ENCODE data around the gene TRAPPC6A.

Gene TRAPPC6A, protein sequence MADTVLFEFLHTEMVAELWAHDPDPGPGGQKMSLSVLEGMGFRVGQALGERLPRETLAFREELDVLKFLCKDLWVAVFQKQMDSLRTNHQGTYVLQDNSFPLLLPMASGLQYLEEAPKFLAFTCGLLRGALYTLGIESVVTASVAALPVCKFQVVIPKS

GRCh38 chr19:45177817-45178261, at the start of gene TRAPPC6A:
TRAPPC6A (minus strand) TSS chr19:45178237; CDS start chr19:45178218, 19 bp downstream.
- DNase-seq: no peak

DNA sequence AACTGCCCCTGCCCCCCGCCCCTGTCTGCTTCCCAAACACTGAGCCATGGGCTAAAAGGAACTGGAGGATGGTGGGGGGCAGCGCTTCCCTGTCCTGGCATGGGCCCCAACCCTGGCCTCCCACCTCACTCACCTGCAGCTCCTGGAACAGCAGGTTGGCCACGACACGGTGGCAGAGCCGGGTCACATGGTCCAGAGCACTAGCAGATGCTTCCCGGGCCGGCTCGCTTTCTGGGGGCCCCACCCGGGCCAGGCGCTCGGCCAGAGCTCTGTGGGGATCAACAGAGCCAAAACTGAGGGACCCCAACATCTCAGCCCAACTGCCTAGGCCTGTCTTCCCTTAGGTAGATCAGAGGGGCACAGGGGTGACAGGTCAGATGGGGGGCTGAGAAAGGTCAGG, 46.6 kb upstream of the TRAPPC6A start:
- DNase-seq: no peak

GRCh38 chr19:45223879-45224278, 45.8 kb upstream of the TRAPPC6A start:
- no peak for DNase-seq

GRCh38 chr19:45222724-45223123, 44.7 kb upstream of the TRAPPC6A start:
- DNase-seq: no peak

GRCh38 chr19:45218911-45219743, 41.1 kb upstream of the TRAPPC6A start:
- DNase-seq: no peak

GRCh38 chr19:45218426-45218825, 40.4 kb upstream of the TRAPPC6A start:
- no peak for DNase-seq

GRCh38 chr19:45217957-45218334, 39.9 kb upstream of the TRAPPC6A start:
- no peak for DNase-seq

GRCh38 chr19:45217193-45217956, 39.3 kb upstream of the TRAPPC6A start:
- no peak for DNase-seq

DNA sequence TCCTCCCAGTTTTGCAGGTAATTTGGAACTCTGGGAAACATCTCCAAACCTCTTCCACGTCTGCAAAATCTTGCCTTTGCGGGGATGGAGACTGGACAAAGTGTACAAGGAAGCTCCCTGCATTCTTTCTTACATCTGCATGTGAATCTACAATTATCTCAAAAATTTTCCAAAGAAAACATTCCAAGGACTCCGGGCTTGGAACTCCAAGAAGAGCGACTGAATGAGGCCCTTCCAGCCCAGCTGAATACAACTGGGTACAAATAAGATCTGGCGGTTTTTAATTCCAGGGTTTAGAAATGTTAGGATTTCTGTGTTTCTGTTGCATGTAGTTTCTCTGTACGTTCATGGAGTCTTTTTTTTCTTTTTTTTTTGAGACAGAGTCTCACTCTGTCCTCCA, 38.6 kb upstream of the TRAPPC6A start:
- DNase-seq: no peak

DNA sequence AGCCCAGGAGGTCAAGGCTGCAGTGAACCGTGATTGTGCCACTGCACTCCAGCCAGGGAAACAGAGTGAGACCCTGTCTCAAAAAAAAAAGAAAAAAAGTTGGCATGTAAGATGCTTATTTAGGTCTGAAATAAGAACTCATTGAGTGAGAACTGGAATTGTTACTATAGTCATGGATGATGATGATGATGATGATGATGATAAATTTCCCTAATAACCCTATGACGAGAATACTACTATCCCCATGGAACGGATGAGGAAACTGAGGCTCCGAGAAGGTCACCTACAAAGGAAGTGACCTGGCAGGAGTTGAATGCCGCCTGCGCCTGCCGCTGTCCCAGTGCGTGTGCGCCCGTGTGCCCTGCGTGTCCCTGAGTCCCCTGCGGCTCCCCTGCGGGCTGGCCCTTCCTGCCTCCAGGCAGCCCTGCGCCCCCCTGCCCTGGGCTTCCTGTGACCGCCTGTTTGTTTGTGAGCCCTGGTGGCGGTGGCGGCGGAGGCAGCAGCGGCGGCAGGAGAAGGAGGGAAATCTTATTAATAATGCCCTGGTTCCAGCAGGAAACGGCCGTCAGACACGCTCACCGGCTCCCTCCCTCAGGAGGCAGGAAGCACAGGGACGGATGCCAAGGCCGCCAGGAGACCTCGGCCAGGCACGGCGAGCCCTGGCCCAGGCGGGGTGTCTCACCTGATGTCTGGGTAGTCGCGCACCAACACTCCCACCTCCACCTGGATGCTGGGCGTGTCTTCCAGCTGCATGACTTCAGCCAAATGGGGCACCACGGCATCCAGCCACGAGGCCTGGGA, 37.6 kb upstream of the TRAPPC6A start:
- DNase-seq: no peak

DNA sequence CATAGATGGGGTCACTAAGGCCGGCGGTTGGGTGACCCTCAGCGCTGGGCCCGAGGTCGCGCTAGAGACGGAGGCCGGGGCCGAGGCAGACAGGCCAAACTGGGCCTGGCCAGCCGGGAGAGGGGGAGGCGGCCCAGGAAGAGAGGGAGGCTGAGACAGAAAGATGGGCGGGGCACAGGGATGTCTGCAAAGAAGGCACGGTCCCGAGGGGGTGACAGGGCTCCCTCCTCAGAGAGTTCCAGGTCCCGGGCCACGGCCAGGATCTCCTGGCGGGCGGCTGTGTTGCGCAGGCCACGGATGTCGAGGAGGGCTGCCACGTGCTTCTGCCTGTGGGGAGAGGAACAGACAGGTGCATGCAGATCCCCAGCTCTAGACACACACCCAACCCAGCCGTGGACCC, 35.0 kb upstream of the TRAPPC6A start:
- DNase-seq: no peak

GRCh38 chr19:45211751-45212381, 33.8 kb upstream of the TRAPPC6A start:
- DNase-seq: no peak

GRCh38 chr19:45206328-45206727, 28.3 kb upstream of the TRAPPC6A start:
- no peak for DNase-seq

GRCh38 chr19:45205810-45206209, 27.8 kb upstream of the TRAPPC6A start:
- no peak for DNase-seq

- no peak for DNase-seq
Measured at GRCh38 chr19:45202637-45203036, 24.6 kb upstream of the TRAPPC6A start.

DNA sequence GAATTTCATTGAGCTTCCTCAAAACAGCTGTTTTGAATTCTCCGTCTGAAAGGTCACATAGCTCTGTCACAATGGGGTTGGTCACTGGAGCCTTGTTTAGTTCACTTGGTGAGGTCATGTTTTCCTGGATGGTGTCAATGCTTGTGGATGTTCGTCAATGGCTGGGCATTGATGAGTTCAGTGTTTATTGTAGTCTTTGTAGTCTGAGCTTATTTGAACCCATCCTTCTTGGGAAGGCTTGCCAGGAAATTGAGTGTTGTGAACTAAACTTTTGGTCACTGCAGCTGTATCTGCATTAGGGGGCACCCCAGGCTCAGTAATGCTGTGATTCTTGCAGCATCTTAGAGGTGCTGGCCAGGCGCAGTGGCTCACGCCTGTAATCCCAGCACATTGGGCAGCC, 22.5 kb upstream of the TRAPPC6A start:
- DNase-seq: no peak

DNA sequence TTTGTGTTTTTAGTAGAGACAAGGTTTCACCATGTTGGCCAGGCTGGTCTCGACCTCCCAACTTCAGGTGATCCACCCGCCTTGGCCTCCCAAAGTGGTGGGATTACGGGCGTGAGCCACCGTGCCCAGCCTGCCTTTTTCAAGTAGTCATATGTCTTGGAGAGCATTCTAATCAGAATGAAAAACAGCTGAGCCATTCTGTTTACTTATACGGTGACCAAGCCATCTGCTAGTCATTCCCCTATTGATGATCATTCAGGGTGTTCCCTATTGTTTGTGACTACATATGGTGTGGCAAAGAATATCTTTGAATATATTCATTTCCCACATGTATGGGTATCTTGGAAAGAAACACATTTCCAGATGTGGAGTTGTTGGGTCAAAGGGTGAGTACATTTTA, 17.7 kb upstream of the TRAPPC6A start:
- no peak for DNase-seq

GRCh38 chr19:45191375-45191774, 13.3 kb upstream of the TRAPPC6A start:
- no peak for DNase-seq

- DNase-seq: no peak
Measured at GRCh38 chr19:45189971-45190370, 11.9 kb upstream of the TRAPPC6A start.

DNA sequence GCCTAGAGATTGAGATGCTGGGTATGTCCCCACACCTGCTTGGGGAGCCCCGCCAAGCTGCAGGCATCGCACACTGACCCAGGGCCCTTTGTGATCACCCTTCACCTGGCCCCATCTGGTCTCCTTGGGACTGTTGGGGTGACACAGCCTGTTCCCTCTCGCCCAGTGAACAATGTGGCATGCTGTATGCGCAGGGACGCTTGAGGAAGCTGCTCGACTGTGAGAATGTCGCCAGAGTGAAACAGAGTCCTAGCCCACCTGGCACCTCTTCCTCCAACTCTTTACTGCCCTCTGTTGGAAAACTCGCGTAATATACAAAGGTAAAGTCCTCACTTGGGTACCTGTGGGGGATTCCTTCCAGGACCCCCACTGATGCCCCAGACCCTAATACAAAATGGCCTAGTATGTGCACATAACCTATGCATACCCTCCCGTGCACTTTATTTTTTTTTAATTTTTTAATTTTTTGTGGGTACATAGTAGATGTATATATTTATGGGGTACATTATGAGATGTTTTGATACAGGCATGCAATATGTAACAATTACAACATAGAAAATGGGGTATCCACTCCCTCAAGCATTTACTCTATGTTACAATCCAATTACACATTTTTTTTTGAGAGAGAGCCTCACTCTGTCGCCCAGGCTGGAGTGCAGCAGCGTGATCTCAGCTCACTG, 9.5 kb upstream of the TRAPPC6A start:
- no peak for DNase-seq

DNA sequence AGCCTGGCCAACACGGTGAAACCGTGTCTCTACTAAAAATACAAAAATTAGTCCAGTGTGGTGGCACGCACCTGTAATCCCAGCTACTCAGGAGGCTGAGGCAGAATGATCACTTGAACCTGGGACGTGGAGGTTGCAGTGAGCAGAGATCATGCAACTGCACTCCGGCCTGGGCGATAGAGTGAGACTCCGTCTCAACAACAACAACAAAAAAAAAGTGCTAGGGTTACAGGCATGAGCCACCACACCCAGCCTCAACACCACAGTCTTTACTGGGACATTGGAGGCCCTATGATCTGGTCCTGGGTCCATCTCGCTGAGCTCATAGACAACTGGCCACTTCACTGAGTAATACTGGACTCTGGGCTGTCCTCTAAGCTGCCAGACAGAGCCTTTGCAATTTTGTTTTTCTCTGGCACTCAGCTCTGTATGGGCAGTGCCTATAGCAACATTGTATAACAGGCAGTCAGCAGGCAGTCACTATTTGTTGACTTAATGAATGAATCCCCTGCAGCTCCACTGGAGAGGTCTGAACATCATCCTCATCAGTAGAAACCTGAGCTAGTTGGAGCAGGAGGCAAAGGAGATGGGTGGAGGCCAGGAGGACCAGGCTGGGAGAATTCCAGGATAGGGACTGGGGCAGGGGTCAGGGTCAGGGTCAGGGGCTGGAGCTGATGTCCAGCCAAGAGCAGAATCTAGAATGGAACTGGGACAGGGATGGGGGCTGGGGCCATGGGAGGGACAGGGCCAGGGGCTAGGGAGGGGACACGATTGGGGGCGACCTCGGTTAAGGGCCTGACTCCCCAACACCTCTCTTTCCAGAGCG, 8.7 kb upstream of the TRAPPC6A start:
- DNase-seq: no peak
